GM23248 (cell line): Measurements from ENCODE around the gene PLAC1.

Experiments
- EZH2 ChIP-seq: fragments of 200-600 bp; sonication (generic); IDR thresholded peaks from 2 replicates; pipeline ENCODE4 v1.6.1; 2018; ENCODE audit warnings: antibody characterized with exemption, mild to moderate bottlenecking; ENCODE audit not compliant: insufficient read depth, poor library complexity, severe bottlenecking
- EZH2phosphoT487 ChIP-seq: fragments of 200-600 bp; sonication (generic); IDR thresholded peaks from 2 replicates; pipeline ENCODE4 v1.6.1; 2018; ENCODE audit warnings: antibody characterized with exemption, moderate library complexity, mild to moderate bottlenecking, low read depth; ENCODE audit not compliant: insufficient read depth

DNA sequence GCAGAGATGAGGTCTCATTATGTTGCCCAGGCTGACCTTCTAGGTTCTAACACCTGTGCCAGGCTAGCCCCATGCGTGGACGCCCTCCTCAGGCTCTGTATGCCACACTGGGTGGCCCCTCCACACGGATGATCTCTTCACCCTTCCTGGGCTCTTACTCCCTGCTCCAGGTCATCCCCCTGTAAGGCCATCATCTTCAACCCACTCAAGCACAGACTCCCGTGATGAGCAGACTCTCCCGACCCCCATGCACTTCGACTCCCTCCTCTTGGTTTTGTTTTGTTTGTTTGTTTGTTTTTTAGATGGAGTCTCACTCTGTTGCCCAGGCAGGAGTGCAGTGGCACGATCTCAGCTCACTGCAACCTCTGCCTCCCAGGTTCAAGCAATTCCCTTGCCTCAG is 127.4 kb downstream of the PLAC1 start:
- TF ChIP-seq EZH2, result no peak
- TF ChIP-seq EZH2phosphoT487, result no peak
